ENCODE measurements around the gene MAB21L3.

Gene MAB21L3

DNA sequence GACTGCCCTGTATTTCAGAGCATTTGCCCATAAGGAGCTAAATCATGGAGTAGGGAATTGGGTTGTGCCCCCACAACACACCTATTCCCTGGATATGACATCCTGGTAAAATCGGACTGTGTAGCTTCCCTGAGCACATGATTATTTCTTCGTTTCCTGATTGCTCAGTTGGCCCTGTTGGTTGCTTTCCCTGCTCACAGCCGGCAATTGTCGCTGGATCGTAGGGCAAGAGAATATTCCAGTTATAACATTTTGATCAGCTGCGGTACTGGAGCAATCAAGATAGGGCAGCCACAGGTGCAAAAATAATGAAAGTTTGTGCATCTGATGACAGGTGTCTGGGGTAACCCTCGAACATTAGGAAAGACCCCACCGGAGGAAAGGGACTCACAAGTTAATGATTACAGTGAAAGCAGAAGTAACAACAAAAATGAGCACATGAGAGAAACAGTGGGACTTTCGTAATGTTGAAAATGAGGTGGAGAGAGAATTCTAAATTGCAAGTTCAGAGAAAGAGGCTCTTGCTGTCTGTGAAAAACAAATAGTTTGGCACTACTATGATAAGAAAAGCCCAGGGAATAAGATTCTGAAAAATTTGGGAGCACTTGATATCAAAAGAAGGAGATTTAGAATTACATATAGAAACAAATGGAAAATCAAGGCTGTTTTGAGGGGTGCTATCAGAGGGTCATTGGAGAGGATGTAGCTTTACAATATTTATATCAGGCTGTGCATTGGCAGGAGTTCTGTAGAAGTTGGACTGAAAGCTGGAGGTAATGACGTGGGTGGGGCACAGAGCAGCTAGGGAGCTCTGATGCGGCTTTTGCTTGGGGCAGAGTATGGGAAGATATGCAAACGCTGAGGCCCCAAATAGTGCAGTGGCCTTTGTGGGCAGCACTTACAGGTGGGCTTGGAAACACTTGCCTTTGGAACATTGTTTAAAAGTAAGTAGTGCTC is at the start of gene MAB21L3:
TSS of gene MAB21L3 (plus strand) at position 833 of the 957 bp plus-strand sequence. CDS start 1,217 bp downstream, outside the sequence.
- H3K4me3 ChIP-seq (ENCODE audit: low read length) = no peak within 1 kb of the TSS
- H3K36me3 ChIP-seq (ENCODE audit: insufficient read depth, low read depth, low read length) = no peaks in the 10 kb centered on the region
- H3K4me1 ChIP-seq (ENCODE audit: insufficient read depth, low read length) = no peaks in the 10 kb centered on the region
- H3K27ac ChIP-seq (ENCODE audit: low read length) = no peak within 1 kb of the TSS
- no peaks in the 10 kb centered on the region for H3K9me3 ChIP-seq (ENCODE audit: insufficient read depth, low read depth, low read length)
- H3K9ac ChIP-seq (ENCODE audit: low read depth, low read length) = no peak within 1 kb of the TSS
- no peaks in the 10 kb centered on the region for H3K27me3 ChIP-seq (ENCODE audit: insufficient read depth, low read length)

DNA sequence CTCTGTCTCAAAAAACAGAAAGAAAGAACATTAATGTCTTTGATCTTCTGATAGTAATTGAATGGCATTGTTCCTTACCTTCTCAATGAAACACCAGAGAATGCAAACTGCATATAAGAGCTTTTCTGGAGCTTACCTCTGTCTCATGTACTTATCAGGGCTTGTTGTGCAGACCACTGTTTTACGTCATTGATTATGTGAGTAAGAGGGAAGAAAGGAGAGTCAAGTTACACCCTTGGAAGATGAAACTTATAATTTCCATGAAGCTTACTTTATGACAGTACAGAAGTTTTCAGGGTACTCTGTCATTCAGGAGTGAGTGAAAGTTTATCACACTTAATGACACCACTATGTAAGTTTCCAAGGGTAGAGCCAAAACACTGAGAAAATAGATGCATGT is 49.0 kb upstream of the MAB21L3 start:
- Histone ChIP-seq H3K4me1 (ENCODE audit: insufficient read depth, low read length) (no peaks in the 10 kb centered on the region), H3K4me3 (ENCODE audit: low read length) (no peak overlapping the region), H3K9ac (ENCODE audit: low read depth, low read length) (no peak overlapping the region), H3K27ac (ENCODE audit: low read length) (no peak overlapping the region), H3K9me3 (ENCODE audit: insufficient read depth, low read depth, low read length) (no peaks in the 10 kb centered on the region; the same call in 1 of the 2 replicates), H3K36me3 (ENCODE audit: insufficient read depth, low read depth, low read length) (peaks cover 7% of the 10 kb centered on the region; the same call in 1 of the 2 replicates), H3K27me3 (ENCODE audit: insufficient read depth, low read length) (no peaks in the 10 kb centered on the region)

DNA sequence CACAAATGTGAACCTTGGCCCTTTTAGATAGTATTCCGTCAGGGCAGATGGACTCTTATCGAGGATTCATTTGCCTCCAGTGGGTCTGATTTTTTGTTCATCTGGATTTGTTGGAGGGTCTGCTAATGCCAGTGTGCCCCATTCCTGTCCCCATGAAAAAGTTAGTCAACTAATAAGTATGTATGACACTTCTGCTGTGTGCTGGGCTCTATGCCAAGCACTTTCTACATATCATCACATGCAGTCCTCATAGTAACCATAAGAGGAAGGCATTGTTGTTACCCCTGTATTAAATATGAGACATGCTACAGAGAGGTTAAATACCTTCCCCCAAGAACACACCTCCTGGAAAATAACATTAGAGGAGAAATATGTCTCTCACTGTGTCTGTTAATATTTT is 46.6 kb upstream of the MAB21L3 start:
- Histone ChIP-seq H3K4me1 (ENCODE audit: insufficient read depth, low read length) (no peaks in the 10 kb centered on the region), H3K4me3 (ENCODE audit: low read length) (no peak overlapping the region), H3K27ac (ENCODE audit: low read length) (no peak overlapping the region), H3K36me3 (ENCODE audit: insufficient read depth, low read depth, low read length) (peaks cover 8% of the 10 kb centered on the region; the same call in 1 of the 2 replicates), H3K27me3 (ENCODE audit: insufficient read depth, low read length) (no peaks in the 10 kb centered on the region), H3K9me3 (ENCODE audit: insufficient read depth, low read depth, low read length) (no peaks in the 10 kb centered on the region), H3K9ac (ENCODE audit: low read depth, low read length) (no peak overlapping the region)

DNA sequence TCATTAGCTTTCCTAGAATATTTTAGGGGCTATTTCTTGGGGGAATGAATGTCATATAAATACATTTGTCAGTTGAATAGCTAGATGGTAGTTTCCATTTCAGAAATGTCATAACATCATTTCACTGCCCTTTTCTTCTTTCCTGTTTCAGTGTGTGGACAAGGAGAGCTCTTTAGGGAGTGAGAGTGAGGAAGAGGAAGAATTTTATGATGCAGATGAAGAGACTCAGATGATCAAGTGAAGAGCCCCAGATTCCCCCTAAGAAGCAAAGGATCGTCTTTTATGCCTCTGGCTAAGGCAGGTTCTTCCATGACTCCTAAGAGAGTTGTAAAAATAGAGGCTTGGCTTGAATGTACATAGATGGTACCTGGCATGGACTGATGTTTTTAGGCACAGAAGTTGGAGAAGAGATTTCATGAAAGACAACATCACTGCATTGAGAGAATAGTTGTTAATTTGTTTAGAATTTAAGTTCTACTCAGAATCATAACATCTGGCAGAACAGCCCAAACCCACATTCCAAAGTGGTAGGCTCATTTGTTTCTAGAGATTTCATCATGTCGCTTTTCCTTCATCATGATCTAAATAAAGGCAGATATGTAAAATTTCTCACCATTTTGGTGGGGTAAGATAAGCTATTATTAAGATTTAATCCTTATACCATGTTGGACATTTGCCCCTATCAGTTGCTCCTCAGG is 44.2 kb upstream of the MAB21L3 start:
- no peaks in the 10 kb centered on the region for H3K27me3 ChIP-seq (ENCODE audit: insufficient read depth, low read length)
- H3K9ac ChIP-seq (ENCODE audit: low read depth, low read length) = no peak overlapping the region
- H3K4me1 ChIP-seq (ENCODE audit: insufficient read depth, low read length) = no peaks in the 10 kb centered on the region
- no peak overlapping the region for H3K27ac ChIP-seq (ENCODE audit: low read length)
- peaks cover 8% of the 10 kb centered on the region; the same call in 1 of the 2 replicates for H3K36me3 ChIP-seq (ENCODE audit: insufficient read depth, low read depth, low read length)
- H3K4me3 ChIP-seq (ENCODE audit: low read length) = no peak overlapping the region
- H3K9me3 ChIP-seq (ENCODE audit: insufficient read depth, low read depth, low read length) = no peaks in the 10 kb centered on the region

DNA sequence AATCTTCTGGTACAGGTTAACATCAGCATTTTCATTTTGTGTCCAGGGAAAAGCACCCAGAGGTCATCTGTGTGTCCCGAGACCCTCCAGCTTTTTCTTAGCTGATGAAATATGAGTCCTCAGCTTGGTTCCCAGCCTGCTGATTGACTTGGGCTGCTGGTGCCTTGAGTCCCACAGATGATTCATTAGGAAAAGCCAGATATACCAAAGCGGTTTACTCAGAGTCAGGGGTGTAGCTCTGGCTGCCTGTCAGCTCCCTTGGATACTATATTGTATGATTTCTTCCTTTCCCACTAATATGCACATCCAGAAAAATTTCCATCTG is 43.7 kb upstream of the MAB21L3 start:
- Histone ChIP-seq H3K9ac (ENCODE audit: low read depth, low read length) (no peak overlapping the region), H3K36me3 (ENCODE audit: insufficient read depth, low read depth, low read length) (peaks cover 8% of the 10 kb centered on the region; the same call in 1 of the 2 replicates), H3K27ac (ENCODE audit: low read length) (no peak overlapping the region), H3K27me3 (ENCODE audit: insufficient read depth, low read length) (no peaks in the 10 kb centered on the region), H3K9me3 (ENCODE audit: insufficient read depth, low read depth, low read length) (no peaks in the 10 kb centered on the region), H3K4me3 (ENCODE audit: low read length) (no peak overlapping the region), H3K4me1 (ENCODE audit: insufficient read depth, low read length) (no peaks in the 10 kb centered on the region)

DNA sequence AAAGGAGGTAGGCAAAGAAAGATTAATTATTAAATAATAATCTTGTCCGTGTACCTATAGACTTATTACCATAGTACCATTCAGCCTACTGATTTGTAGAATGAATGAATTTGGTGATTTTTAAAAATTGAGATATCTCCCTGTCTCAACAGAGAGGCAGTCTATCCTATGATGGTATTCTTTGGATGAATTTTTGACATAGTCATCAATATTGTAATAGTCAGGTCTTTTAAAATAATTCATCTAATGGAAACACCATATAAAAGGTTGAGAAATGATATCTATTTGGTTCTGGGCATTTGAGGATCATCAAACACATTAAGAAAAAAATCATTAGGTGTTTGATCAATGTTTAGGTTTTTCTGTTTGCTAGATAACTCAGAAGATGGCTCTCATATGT is 35.6 kb upstream of the MAB21L3 start:
- H3K27me3 ChIP-seq (ENCODE audit: insufficient read depth, low read length) = no peaks in the 10 kb centered on the region
- H3K4me1 ChIP-seq (ENCODE audit: insufficient read depth, low read length) = no peaks in the 10 kb centered on the region
- no peaks in the 10 kb centered on the region for H3K36me3 ChIP-seq (ENCODE audit: insufficient read depth, low read depth, low read length)
- no peak overlapping the region for H3K9ac ChIP-seq (ENCODE audit: low read depth, low read length)
- H3K9me3 ChIP-seq (ENCODE audit: insufficient read depth, low read depth, low read length) = no peaks in the 10 kb centered on the region
- H3K4me3 ChIP-seq (ENCODE audit: low read length) = no peak overlapping the region
- no peak overlapping the region for H3K27ac ChIP-seq (ENCODE audit: low read length)

DNA sequence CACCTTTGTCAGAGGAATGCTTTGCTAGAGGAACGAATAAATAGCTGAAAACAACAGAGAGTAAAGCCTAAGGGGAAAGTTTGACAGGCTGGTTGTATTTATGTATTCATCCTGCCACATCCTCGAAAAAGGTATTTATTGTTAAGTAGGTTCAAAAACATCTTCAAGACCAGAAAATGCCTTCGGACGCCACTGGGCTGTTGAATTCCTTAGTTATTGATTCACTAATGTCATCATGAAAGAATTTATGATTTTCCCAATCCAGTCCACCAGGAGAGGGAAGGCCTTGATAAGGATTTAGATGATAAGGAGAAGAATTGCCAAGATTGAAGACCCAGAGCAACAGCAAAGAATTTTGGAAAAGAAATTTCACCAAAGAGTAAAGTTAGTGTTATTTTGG is 35.2 kb upstream of the MAB21L3 start:
- Histone ChIP-seq H3K27ac (ENCODE audit: low read length) (no peak overlapping the region), H3K4me1 (ENCODE audit: insufficient read depth, low read length) (no peaks in the 10 kb centered on the region), H3K27me3 (ENCODE audit: insufficient read depth, low read length) (no peaks in the 10 kb centered on the region), H3K4me3 (ENCODE audit: low read length) (no peak overlapping the region), H3K36me3 (ENCODE audit: insufficient read depth, low read depth, low read length) (no peaks in the 10 kb centered on the region), H3K9ac (ENCODE audit: low read depth, low read length) (no peak overlapping the region), H3K9me3 (ENCODE audit: insufficient read depth, low read depth, low read length) (no peaks in the 10 kb centered on the region)

DNA sequence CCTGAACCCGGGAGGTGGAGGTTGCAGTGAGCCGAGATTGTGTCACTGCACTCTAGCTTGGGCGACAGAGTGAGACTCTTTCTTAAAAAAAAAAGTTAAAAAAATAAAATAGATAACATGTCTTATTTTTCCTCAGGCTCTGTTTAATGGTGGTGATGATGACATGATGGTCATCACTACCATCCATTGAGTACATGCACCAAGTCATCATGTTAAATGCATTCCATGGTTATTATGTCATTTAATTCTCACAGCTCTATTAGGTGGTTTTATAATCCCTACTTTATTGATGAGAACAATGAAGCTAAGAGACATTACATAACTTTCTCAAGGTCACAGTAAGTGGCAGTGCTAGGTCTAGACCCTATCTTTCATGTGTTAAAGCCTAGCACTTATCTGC is 34.4 kb upstream of the MAB21L3 start:
- Histone ChIP-seq H3K27me3 (ENCODE audit: insufficient read depth, low read length) (no peaks in the 10 kb centered on the region), H3K9me3 (ENCODE audit: insufficient read depth, low read depth, low read length) (no peaks in the 10 kb centered on the region), H3K36me3 (ENCODE audit: insufficient read depth, low read depth, low read length) (no peaks in the 10 kb centered on the region), H3K4me1 (ENCODE audit: insufficient read depth, low read length) (no peaks in the 10 kb centered on the region), H3K4me3 (ENCODE audit: low read length) (no peak overlapping the region), H3K27ac (ENCODE audit: low read length) (no peak overlapping the region), H3K9ac (ENCODE audit: low read depth, low read length) (no peak overlapping the region)

DNA sequence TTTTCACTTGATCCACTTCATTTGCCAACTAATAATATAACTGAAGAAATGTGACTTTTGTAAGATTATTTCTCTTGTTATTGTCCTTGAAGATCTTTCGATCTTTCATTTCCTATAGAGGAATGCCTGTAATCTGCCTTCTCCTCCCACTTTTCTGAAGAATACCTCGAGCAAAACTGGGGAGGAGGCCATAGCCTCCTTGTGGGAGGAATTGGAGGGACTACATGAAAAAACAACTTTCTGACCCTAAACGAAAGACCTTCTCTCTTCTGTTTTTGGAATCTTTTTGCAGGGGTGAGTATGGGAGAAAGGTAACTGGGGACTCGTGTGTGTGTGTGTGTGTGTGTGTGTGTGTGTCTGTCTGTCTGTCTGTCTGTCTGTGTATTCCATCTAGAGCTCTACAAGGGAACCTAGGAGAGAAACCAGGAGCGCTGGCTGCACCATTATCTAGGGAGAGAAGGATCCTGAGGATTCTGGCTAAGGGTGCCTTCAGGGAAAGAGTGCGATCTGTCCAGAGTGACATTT is 32.4 kb upstream of the MAB21L3 start:
- Histone ChIP-seq H3K27ac (ENCODE audit: low read length) (no peak overlapping the region), H3K27me3 (ENCODE audit: insufficient read depth, low read length) (no peaks in the 10 kb centered on the region), H3K4me3 (ENCODE audit: low read length) (no peak overlapping the region), H3K4me1 (ENCODE audit: insufficient read depth, low read length) (no peaks in the 10 kb centered on the region), H3K9ac (ENCODE audit: low read depth, low read length) (no peak overlapping the region), H3K36me3 (ENCODE audit: insufficient read depth, low read depth, low read length) (no peaks in the 10 kb centered on the region), H3K9me3 (ENCODE audit: insufficient read depth, low read depth, low read length) (no peaks in the 10 kb centered on the region)

DNA sequence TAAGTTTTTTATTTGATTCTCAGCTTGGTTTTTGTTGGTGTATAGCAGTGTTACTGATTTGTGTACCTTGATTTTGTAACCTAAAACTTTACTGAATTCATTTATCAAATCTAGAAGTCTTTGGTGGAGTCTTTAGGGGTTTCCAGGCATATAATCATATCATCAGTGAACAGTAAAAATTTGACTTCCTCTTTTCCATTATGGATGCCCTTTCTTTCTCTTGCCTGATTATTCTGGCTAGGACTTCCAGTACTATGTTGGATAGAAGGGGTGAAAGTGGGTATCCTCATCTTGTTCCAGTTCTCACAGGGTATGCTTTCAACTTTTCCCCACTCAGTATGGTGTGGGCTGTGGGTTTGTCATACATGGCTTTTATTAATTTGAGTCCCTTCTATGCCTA is 23.6 kb upstream of the MAB21L3 start:
- H3K4me1 ChIP-seq (ENCODE audit: insufficient read depth, low read length) = no peaks in the 10 kb centered on the region
- H3K27ac ChIP-seq (ENCODE audit: low read length) = no peak overlapping the region
- H3K36me3 ChIP-seq (ENCODE audit: insufficient read depth, low read depth, low read length) = no peaks in the 10 kb centered on the region
- H3K27me3 ChIP-seq (ENCODE audit: insufficient read depth, low read length) = no peaks in the 10 kb centered on the region
- no peak overlapping the region for H3K9ac ChIP-seq (ENCODE audit: low read depth, low read length)
- no peaks in the 10 kb centered on the region for H3K9me3 ChIP-seq (ENCODE audit: insufficient read depth, low read depth, low read length)
- no peak overlapping the region for H3K4me3 ChIP-seq (ENCODE audit: low read length)

DNA sequence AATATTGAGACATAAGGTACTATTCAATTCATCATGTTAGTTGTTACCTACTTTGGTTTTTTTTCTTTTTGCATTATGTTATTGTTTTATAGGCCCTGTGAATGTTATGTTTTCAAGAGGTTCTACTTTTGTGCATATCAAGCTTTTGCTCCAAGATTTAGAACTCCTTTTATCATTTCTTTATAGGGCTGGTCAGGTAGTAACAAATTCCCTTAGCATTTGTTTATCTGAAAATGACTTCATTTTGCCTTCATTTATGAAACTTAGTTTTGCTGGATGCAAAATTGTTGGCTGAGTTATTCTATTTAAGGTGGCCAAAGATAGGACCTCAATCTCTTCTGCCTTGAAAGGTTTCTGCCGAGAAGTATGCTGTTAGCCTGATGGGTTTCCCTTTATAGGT is 21.3 kb upstream of the MAB21L3 start:
- H3K9me3 ChIP-seq (ENCODE audit: insufficient read depth, low read depth, low read length) = 0 out of 2 replicates have a peak, but pooled peaks cover 5% of the 10 kb centered on the region
- H3K9ac ChIP-seq (ENCODE audit: low read depth, low read length) = no peak overlapping the region
- no peak overlapping the region for H3K27ac ChIP-seq (ENCODE audit: low read length)
- H3K4me3 ChIP-seq (ENCODE audit: low read length) = no peak overlapping the region
- H3K4me1 ChIP-seq (ENCODE audit: insufficient read depth, low read length) = no peaks in the 10 kb centered on the region
- H3K36me3 ChIP-seq (ENCODE audit: insufficient read depth, low read depth, low read length) = no peaks in the 10 kb centered on the region
- H3K27me3 ChIP-seq (ENCODE audit: insufficient read depth, low read length) = no peaks in the 10 kb centered on the region

Data from iPS-20b (cell line).